SU-DHL-6 (cell line): ENCODE data around the gene ITPKC.

Experiments
- H2AFZ ChIP-seq: fragments of 200-600 bp; sonication (generic); 2 replicates; pipeline ENCODE4 v1.6.1; 2014; ENCODE audit warnings: low read depth, mild to moderate bottlenecking, moderate library complexity, mixed read lengths, antibody characterized with exemption, low read length; ENCODE audit not compliant: severe bottlenecking
- H3F3A ChIP-seq: fragments of 200-600 bp; shearing (Covaris generic); 2 replicates; pipeline ENCODE4 v1.6.0; 2016; ENCODE audit warnings: antibody characterized with exemption, mild to moderate bottlenecking; ENCODE audit not compliant: insufficient read depth
- H3K27ac ChIP-seq: fragments of 200-600 bp; sonication (generic); 2 replicates; pipeline ENCODE4 v1.5.1; 2016; ENCODE audit warnings: low read depth, mild to moderate bottlenecking, low read length, moderate library complexity, mixed read lengths
- H3K27me3 ChIP-seq: fragments of 200-600 bp; sonication (generic), shearing (Covaris generic); 2 replicates; pipeline ENCODE4 v1.6.0; 2014; ENCODE audit warnings: mild to moderate bottlenecking, low read length
- H3K36me3 ChIP-seq: fragments of 200-600 bp; sonication (generic); 2 replicates; pipeline ENCODE4 v1.6.1; 2014; ENCODE audit warnings: mild to moderate bottlenecking, low read length, mixed read lengths
- H3K4me2 ChIP-seq: fragments of 300-600, 200-600 bp; shearing (Covaris generic), sonication (generic); 2 replicates; pipeline ENCODE4 v1.6.0; 2014; ENCODE audit warnings: low read length, low read depth, mild to moderate bottlenecking; ENCODE audit not compliant: poor library complexity, severe bottlenecking
- H3K4me3 ChIP-seq: fragments of 200-600 bp; sonication (generic); 2 replicates; pipeline ENCODE4 v1.5.1; 2014; ENCODE audit warnings: antibody characterized with exemption, low read length, mild to moderate bottlenecking, mixed read lengths; ENCODE audit not compliant: insufficient read depth, poor library complexity, severe bottlenecking
- H3K79me2 ChIP-seq: fragments of 200-600 bp; sonication (generic); 2 replicates; pipeline ENCODE4 v1.6.1; 2014; ENCODE audit warnings: mild to moderate bottlenecking, low read length, moderate library complexity; ENCODE audit not compliant: insufficient read depth
- H3K9ac ChIP-seq: fragments of 200-600 bp; sonication (generic); 2 replicates; pipeline ENCODE4 v1.7.0; 2014; ENCODE audit warnings: mild to moderate bottlenecking, low read length
- H3K9me2 ChIP-seq: fragments of 200-600 bp; sonication (generic); replicated peaks from 2 replicates; pipeline ENCODE4 v1.6.1; 2014; ENCODE audit warnings: low read length; ENCODE audit not compliant: insufficient read depth
- H3K9me3 ChIP-seq: fragments of 200-600 bp; sonication (generic); 2 replicates; pipeline ENCODE4 v1.6.1; 2014; ENCODE audit warnings: low read length, mixed read lengths; ENCODE audit not compliant: insufficient read depth
- H4K20me1 ChIP-seq: fragments of 200-600 bp; sonication (generic); 2 replicates; pipeline ENCODE4 v1.6.1; 2014; ENCODE audit warnings: low read depth, mild to moderate bottlenecking, antibody characterized with exemption, low read length, moderate library complexity, mixed read lengths
- CTCF ChIP-seq: fragments of 200-600 bp; sonication (generic); IDR thresholded peaks from one replicate; pipeline ENCODE4 v1.5.1; 2017; ENCODE audit warnings: antibody characterized with exemption, mild to moderate bottlenecking, low read length, moderate library complexity; ENCODE audit not compliant: insufficient read depth, poor library complexity, severe bottlenecking
- EZH2phosphoT487 ChIP-seq: fragments of 200-600 bp; sonication (generic), shearing (Covaris generic); conservative IDR thresholded peaks from 2 replicates; pipeline ENCODE4 v1.6.1; 2018; ENCODE audit warnings: mild to moderate bottlenecking, antibody characterized with exemption, low read length, moderate library complexity, mixed read lengths

Gene ITPKC

DNA sequence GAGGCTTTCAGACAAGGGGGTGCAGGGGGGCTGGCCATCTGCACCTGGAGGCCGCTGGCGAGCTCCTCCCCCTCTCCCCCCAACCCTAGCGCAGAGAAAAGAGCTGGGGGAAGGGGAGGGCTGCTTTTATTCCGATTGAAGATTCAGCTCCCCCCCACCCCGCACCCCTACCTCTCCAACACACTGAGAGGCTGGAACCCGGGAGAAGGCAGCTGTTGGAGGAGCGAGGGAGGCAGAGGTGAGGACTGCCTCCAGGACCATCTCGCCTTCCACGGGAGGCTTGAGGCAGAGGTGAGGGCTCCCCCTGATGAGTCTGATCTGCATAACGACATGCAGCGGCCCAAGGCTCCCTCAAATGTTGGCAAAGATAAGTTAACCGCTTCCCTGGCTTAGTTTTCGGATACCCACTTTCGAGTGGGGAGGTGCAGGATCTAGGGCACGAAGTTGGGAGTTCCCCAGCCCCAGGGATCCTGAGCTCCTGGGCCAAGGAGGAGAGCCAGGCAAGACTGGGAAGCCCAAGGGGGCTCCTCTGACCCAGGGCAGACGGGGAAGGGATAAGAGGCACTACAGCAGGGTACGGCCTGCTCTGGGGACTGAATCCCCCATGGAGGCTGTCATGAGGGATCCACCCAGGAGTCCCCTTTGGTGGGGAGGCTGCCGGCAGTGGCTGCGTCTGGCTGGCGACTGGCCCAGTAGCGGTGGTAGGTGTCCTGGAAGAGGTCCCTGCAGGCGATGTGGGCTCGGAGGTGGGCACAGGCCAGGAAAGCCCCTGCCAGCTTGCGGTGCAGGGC is 25.3 kb upstream of the ITPKC start:
- no peaks in the 10 kb centered on the region for H3K9me2 ChIP-seq
- H3K27me3 ChIP-seq = no peaks in the 10 kb centered on the region
- TF ChIP-seq CTCF = no peak
- no peak for TF ChIP-seq EZH2phosphoT487
- H3K9ac ChIP-seq = peak overlapping the region; percentile 66; the same call in 1 of the 2 replicates
- H4K20me1 ChIP-seq = no peaks in the 10 kb centered on the region
- peak overlapping the region; percentile 63 for H3K27ac ChIP-seq
- H2AFZ ChIP-seq = no peak overlapping the region
- H3F3A ChIP-seq = no peaks in the 10 kb centered on the region
- no peaks in the 10 kb centered on the region for H3K79me2 ChIP-seq
- H3K4me2 ChIP-seq = no peak overlapping the region
- H3K4me3 ChIP-seq = no peak overlapping the region
- no peaks in the 10 kb centered on the region for H3K36me3 ChIP-seq
- H3K9me3 ChIP-seq = no peaks in the 10 kb centered on the region

- TF ChIP-seq EZH2phosphoT487 (no peak), CTCF (no peak)
- Histone ChIP-seq H3K79me2 (no peaks in the 10 kb centered on the region), H3K4me3 (no peak overlapping the region), H3K27ac (no peak overlapping the region), H3K27me3 (no peaks in the 10 kb centered on the region), H3K9ac (no peak overlapping the region), H2AFZ (no peak overlapping the region), H3K4me2 (no peak overlapping the region), H4K20me1 (no peaks in the 10 kb centered on the region), H3F3A (no peaks in the 10 kb centered on the region), H3K36me3 (no peaks in the 10 kb centered on the region), H3K9me3 (no peaks in the 10 kb centered on the region), H3K9me2 (no peaks in the 10 kb centered on the region)
Observed at GRCh38 chr19:40692212-40692551, 24.7 kb upstream of the ITPKC start.

DNA sequence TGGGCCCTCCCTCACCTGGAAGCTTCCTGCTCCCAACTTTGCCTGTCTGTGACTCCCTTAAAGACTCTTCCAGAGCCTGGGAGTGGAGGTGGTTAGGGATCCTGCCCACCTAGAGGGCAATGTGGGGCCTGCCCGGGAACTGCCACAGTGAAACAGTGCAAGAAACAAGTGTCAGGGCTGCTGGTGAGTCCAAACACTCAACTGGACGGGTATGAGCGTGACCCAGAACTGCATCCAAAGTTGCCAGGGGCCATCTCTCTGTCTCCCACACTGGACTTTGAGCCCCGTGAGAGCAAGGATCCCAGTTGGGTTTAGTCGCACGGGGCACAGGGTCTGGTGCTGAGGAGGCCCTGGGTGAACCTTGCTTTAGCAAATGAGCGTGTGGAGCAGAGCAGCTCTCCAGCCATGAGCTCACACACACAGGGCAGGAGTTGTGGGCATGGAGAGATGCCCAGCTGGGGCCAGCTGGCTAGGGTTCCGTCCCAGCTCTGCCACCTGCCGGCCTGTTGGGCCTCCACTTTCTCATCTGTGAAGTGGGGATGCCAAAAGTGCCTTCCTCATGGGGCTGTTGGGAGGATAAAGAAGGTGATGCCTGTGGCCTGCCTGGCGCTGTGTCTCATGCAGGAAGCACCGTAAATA is 23.6 kb upstream of the ITPKC start:
- TF ChIP-seq EZH2phosphoT487 = no peak
- no peak for TF ChIP-seq CTCF
- H3K36me3 ChIP-seq = no peaks in the 10 kb centered on the region
- no peaks in the 10 kb centered on the region for H3K9me2 ChIP-seq
- no peaks in the 10 kb centered on the region for H3K9me3 ChIP-seq
- no peak overlapping the region for H2AFZ ChIP-seq
- no peaks in the 10 kb centered on the region for H3K79me2 ChIP-seq
- H3K4me3 ChIP-seq = no peak overlapping the region
- H3K9ac ChIP-seq = no peak overlapping the region
- no peak overlapping the region for H3K27ac ChIP-seq
- no peaks in the 10 kb centered on the region for H3F3A ChIP-seq
- H4K20me1 ChIP-seq = no peaks in the 10 kb centered on the region
- H3K4me2 ChIP-seq = no peak overlapping the region
- H3K27me3 ChIP-seq = no peaks in the 10 kb centered on the region
